ENCODE measurements around the gene TP53BP2.
"Not testable (repeated sequence)": the region's sequence is repeated elsewhere in the genome, so short reads cannot be mapped to it uniquely, and the experiment has no call there.

TP53BP2 gene

DNA sequence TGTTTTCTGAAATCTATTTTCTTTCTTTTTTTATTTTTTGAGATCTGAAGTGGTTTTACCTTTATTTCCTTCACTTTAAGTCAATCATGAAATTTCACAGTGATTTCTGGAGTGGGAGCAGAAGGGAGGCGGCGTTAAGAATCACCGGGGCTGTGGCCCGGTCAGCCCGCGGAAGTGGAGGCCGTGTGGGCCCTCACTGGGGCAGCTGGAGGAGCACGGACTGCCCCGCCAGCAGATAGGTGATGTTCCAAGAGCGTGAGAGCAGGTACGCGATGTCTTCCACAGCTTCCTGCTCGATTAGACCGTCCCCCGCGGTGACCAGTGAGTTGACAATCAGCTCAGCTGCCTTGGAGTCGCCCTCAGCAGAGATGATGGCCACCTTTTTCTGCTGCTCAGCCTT is 10.6 kb upstream of the TP53BP2 start:
- DNase-seq (ENCODE audit: low read depth in 2 of 3, low spot score in 1 of 3): no peak

- no peak for DNase-seq (ENCODE audit: low read depth in 2 of 3, low spot score in 1 of 3)
Measured at GRCh38 chr1:223853748-223854147, 8.0 kb upstream of the TP53BP2 start.

DNA sequence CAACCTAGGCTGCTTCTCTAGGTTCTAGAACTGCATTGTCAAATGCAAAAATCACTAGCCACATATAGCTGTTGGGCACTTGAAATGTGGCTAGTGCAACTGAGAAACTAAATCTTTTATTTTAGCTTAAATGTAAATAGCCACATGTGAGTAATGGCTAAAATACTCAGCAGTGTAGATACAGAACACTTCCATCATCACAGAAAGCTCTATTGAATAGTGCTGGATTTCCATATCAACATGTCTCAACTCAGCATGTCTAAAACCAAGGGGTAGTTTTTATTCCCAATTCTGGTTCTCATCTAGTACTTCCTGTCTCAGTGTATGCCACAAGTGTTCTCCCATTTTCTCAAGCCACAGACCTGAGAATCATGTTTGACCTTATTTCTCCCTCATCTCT is 7.5 kb upstream of the TP53BP2 start:
- no peak for DNase-seq (ENCODE audit: low read depth in 2 of 3, low spot score in 1 of 3)

- no peak for DNase-seq (ENCODE audit: low read depth in 2 of 3, low spot score in 1 of 3)
Measured at GRCh38 chr1:223852337-223852736, 6.6 kb upstream of the TP53BP2 start.

DNA sequence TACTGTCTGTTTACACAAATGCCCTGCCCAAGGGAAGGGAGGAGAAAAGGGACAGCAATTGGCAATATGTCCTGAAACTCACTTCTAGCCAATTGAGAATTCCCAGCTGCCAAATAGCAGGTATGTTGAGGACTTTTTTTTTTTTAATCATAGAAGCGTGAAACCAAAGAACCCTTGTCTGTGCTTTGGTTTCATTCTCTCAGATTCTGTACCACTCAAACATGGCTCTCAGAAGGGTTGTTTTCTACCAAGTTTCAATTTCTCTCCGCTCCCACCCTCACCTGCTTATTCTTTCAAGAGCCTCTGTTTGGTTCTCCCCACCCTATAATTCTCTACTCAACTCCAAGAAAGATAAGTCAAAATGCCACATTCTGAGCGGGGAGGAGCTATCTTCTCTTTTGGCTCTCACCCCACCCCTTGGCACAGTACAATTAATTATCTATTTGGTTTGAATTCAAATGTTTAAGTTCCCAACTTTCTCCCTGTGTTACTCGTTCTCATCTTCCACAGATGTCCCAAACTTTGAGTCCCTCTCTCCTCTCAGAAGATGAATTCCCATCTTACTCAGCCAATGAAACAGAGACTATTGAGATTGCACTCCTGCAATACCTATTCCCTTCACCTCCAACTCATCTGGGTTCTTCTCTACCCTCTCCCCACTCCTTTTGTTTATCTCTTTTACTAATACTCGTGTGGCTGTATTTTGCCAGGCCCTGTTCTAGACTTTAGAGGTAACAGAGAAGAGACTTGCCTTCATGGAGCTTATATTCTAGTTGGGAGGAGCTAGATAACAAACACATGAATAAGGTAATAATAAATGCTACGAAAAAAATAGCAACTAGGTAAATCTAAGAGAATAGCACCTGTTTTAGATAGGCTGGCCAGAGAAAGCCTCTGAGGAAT is 3.9 kb upstream of the TP53BP2 start:
- DNase-seq (ENCODE audit: low read depth in 2 of 3, low spot score in 1 of 3): no peak

DNA sequence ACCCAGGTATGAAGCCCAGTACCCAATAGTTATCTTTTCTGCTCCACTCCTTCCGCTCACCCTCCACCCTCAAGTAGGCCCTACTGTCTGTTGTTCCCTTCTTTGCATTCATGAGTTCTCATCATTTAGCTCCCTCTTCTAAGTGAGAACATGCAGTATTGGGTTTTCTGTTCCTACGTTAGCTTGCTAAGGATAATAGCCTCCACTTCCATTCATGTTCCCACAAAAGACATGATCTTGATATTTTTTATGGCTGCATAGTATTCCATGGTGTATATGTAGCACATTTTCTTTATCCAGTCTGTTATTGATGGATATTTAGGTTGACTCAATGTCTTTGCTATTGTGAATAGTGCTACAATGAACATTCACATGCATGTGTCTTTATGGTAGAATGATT is 2.8 kb upstream of the TP53BP2 start:
- no peak for DNase-seq (ENCODE audit: low read depth in 2 of 3, low spot score in 1 of 3)

DNA sequence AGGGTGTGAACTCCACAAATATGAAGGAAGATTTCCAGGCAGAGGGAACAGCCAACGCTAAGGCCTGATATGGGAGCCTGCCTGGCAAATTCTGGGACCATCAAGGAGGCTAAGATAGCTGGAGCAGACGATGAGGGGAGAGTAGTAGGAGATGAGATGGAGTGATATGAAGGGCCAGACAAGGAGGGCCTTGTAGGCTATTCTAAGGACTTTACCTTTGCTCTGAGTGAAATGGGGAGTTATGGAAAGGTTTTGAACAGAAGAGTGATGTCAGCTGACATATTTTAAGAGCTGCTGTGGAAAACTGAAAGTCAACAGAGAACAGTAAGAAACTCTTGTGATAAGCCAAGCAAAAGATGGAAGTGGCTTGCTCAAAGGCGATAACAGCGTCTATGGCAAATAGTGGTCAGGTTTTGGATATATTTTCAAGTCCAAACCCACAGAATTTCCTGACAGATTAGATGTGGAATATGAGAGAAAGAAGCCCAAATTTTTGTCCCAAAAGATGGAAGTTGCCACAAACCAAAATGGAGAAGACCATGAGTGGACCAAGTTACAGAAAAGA is 2.1 kb upstream of the TP53BP2 start:
- no peak for DNase-seq (ENCODE audit: low read depth in 2 of 3, low spot score in 1 of 3)

GRCh38 chr1:223845037-223845809 is 524 bp downstream of the TP53BP2 start:
- DNase-seq (ENCODE audit: low read depth in 2 of 3, low spot score in 1 of 3): peak; percentile 27 to 38 (median 28)

DNA sequence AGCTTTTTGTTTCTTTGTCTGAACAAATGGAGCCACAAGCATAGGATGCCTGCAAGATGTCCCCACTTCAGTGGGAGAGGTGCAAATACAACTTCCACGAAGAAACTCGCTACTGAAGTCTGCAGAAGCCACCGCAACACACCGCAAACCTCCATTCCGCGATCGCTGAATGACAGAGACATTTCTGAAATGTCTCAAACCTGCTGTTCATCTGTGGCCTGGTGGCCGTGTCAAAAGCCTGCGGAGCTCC is 1.0 kb downstream of the TP53BP2 start:
- peak; percentile 57 to 62 (median 58) for DNase-seq (ENCODE audit: low read depth in 2 of 3, low spot score in 1 of 3)

DNA sequence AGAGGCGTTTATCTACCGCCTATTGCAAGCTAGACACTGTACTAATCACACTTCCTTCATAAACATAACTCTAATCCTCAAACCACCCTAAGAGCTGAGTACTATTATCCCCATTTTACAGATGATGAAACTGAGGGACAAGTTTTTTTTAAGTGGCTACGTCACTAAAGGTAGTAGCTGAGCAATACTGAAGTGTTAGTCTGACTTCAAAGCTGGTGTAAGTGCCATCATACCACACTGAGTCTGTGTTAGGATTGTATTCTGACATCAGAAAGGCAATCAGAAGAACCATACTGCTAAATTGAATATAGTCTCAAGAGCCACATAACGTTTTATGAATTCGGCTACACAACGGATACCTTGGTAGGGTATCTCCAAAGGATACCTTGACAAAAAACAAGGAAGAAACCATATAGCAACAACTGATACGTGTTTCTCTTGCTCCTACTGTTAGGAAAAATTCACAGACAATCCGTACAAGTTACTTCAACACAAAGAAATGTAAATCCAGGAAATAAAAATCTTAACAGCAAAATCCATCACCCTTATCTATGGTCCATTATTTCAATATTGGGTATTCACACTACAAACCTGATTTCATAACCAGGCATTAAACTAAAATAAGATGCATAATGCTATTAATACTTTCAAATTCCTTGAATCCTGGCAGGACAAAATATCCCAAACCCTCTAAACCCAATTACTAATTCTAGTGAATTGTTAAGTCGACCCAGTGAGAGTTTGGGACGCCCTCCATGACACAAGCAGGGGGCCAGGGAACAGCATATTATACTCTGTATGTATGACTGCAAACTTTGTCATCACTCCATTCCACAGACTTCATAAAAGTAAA is 1.6 kb downstream of the TP53BP2 start:
- no peak for DNase-seq (ENCODE audit: low read depth in 2 of 3, low spot score in 1 of 3)

GRCh38 chr1:223842784-223843183 is 3.0 kb downstream of the TP53BP2 start:
- DNase-seq (ENCODE audit: low read depth in 2 of 3, low spot score in 1 of 3): no peak

DNA sequence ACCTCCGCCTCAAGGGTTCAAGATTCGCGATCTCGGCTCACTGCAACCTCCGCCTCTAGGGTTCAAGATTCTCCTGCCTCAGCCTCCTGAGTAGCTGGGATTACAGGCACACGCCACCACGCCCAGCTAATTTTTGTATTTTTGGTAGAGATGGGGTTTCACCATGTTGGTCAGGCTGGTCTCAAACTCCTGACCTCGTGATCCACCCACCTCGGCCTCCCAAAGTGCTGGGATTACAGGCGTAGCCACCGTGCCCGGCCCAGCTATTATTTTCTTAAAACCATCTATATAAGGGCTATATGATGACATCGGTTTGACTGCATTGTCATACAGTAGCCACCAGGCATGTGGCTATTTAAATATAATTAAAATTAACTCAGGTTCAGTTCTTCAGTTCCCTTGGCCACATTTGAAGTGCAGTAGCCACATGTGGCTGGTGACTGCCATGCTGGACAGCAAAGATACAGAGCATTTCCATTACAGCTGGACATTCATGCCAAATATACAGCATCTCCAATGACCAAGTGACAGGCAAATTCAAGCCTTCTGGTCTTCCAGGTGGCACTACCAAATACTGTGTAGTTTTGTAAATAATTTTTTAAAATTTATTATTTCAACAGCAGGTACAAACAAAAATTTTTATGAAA is 3.6 kb downstream of the TP53BP2 start:
- not testable (repeated sequence) for DNase-seq (ENCODE audit: low read depth in 2 of 3, low spot score in 1 of 3)

DNA sequence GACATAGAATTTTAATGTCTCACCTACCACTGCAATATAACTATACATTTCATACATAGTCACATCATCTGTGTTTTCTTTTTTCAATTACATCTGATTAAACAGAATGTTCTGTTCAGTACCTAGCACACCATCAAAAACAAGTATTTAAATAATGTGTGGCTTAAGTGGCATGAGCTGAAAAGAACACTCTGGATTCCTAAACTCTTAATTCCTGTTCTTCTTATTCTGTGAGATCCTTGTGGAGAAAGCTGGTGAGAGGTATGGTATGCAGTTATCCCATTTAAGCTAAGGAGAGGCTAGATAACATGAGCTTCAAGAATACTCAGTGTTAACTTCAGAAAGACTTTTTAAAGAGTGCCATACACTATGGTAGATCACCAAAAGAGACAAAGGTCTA is 5.5 kb downstream of the TP53BP2 start:
- no peak for DNase-seq (ENCODE audit: low read depth in 2 of 3, low spot score in 1 of 3)

DNA sequence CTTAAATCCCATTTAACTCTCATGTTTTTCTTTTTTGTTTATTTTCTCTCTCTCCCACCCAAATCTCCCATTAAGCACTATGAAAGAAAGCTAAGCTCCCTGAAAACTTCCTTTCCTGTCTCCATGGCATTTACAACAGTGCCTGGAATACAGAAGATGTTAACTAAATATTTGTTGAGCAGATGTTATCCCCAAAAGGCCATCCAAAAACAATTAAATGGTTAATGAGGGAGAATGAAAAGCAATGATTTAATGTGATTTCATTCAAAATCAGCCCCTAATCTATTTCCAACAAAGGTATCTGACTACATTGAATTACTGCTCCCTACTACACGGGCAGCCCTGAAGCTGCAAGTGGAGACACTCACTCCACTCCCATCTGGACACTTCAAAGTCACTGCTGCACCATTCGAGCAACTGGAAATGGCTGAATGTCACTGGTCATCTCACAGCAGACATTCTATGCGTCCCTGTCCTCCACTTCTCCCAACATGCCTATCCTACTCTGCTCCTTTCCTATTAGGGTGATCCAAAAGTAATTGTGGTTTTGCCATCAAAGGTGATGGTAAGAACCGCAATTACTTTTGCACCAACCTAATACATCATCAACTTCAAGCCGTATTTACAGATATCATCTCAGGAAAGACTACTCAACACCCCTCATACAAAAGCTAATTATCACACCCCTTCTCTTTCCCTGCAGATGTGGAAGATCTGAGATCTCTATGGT is 7.5 kb downstream of the TP53BP2 start:
- no peak for DNase-seq (ENCODE audit: low read depth in 2 of 3, low spot score in 1 of 3)

DNA sequence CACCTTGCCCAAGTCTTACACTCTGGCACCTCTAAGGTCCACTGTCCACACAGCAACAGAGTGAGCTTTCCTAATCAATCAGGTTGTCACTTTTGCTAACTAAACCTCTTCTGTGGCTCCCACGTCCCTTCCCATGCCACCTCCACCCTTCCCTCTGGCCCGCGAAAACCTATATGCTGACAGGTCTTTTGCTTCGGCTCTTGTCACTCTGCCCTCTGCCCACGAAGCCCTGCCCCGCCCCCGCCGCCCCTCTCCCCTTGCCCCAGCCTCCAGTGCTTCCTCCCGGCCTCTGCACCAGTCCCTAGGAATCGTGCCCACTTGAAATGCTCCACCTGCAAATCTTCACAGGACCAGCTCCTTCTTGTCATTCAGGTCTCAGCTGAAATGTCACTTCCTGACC is 8.1 kb downstream of the TP53BP2 start:
- DNase-seq (ENCODE audit: low read depth in 2 of 3, low spot score in 1 of 3): no peak

GRCh38 chr1:223837206-223837605 is 8.5 kb downstream of the TP53BP2 start:
- no peak for DNase-seq (ENCODE audit: low read depth in 2 of 3, low spot score in 1 of 3)

GRCh38 chr1:223836586-223836985 is 9.2 kb downstream of the TP53BP2 start:
- DNase-seq (ENCODE audit: low read depth in 2 of 3, low spot score in 1 of 3): no peak

GRCh38 chr1:223835754-223836153 is 10.0 kb downstream of the TP53BP2 start:
- DNase-seq (ENCODE audit: low read depth in 2 of 3, low spot score in 1 of 3): no peak

DNA sequence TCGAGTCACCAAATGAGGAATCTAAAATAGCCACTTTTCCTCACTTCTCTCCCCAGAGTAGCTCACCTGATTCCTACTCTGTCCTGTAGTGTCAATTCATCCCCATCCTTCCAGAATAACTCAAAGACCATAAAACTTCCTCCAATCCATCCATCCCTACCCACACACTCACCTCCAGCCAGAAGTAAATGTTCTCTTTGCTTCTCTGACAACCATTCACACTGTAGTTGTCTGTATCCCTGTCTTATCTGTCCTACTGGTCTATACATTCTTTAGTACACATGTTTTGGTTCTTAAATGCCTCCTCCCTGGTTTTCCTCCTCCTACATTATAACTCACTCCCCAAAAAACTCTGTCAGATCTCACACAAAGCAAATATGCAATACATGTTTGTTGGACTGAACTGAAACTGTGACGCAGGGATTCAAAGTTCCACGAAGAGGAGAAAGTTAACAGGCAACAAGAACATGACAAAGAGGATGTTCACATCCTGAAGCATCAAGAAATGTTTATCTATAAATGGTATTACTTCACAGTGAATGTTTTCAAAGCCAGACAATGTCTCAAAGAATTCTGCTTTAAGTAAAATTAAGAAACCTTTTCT is 11.0 kb downstream of the TP53BP2 start:
- DNase-seq (ENCODE audit: low read depth in 2 of 3, low spot score in 1 of 3): no peak

DNA sequence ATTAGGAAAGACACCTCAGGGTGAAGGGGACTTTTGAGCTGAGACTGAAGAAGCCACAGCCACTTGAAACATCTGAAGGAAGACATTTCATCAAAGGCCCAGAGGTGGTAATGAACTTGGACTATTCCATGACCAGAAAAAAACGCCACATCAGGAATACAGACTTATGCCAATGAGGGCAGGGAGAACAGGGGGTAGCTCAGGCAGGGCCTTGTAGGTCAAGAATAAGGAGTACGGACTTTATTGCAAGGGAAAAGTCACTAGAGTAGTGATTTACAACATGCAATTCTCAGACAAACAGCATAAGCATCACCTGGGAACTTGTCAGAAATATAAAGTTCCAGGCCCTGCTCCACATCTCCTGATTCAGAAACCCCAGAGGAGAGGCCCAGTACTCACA is 11.8 kb downstream of the TP53BP2 start:
- no peak for DNase-seq (ENCODE audit: low read depth in 2 of 3, low spot score in 1 of 3)
